ENCODE measurements around the gene NFATC1.

Gene NFATC1

GRCh38 chr18:79395761-79396404 is at the start of gene NFATC1:
NFATC1 (plus strand) TSS chr18:79395930; CDS start chr18:79396225, 295 bp downstream.
- peak; percentile 77 to 82 for DNase-seq (ENCODE audit: low read depth in 2 of 2)

- no peak for DNase-seq (ENCODE audit: low read depth in 2 of 2)
These were observed 49.7 kb upstream of the NFATC1 start for GRCh38 chr18:79345981-79346380.

GRCh38 chr18:79348066-79348465 is 47.7 kb upstream of the NFATC1 start:
- no peak for DNase-seq (ENCODE audit: low read depth in 2 of 2)

- no peak for DNase-seq (ENCODE audit: low read depth in 2 of 2)
These were observed 43.3 kb upstream of the NFATC1 start for GRCh38 chr18:79352432-79352831.

GRCh38 chr18:79353267-79353666 is 42.5 kb upstream of the NFATC1 start:
- no peak for DNase-seq (ENCODE audit: low read depth in 2 of 2)

GRCh38 chr18:79354350-79354749 is 41.4 kb upstream of the NFATC1 start:
- DNase-seq (ENCODE audit: low read depth in 2 of 2) = no peak

GRCh38 chr18:79355433-79356335 is 40.0 kb upstream of the NFATC1 start:
- no peak for DNase-seq (ENCODE audit: low read depth in 2 of 2)

GRCh38 chr18:79356435-79356834 is 39.3 kb upstream of the NFATC1 start:
- DNase-seq (ENCODE audit: low read depth in 2 of 2) = no peak

- DNase-seq (ENCODE audit: low read depth in 2 of 2) = no peak
These were observed 34.8 kb upstream of the NFATC1 start for GRCh38 chr18:79360933-79361332.

- no peak for DNase-seq (ENCODE audit: low read depth in 2 of 2)
These were observed 33.8 kb upstream of the NFATC1 start for GRCh38 chr18:79361766-79362522.

- no peak for DNase-seq (ENCODE audit: low read depth in 2 of 2)
These were observed 30.0 kb upstream of the NFATC1 start for GRCh38 chr18:79365701-79366100.

- no peak for DNase-seq (ENCODE audit: low read depth in 2 of 2)
These were observed 29.3 kb upstream of the NFATC1 start for GRCh38 chr18:79366177-79367094.

GRCh38 chr18:79367480-79367879 is 28.2 kb upstream of the NFATC1 start:
- no peak for DNase-seq (ENCODE audit: low read depth in 2 of 2)

- DNase-seq (ENCODE audit: low read depth in 2 of 2) = no peak
These were observed 27.7 kb upstream of the NFATC1 start for GRCh38 chr18:79367989-79368388.

- DNase-seq (ENCODE audit: low read depth in 2 of 2) = no peak
These were observed 27.0 kb upstream of the NFATC1 start for GRCh38 chr18:79368681-79369080.

- no peak for DNase-seq (ENCODE audit: low read depth in 2 of 2)
These were observed 24.1 kb upstream of the NFATC1 start for GRCh38 chr18:79371561-79372121.

- DNase-seq (ENCODE audit: low read depth in 2 of 2) = no peak
These were observed 23.3 kb upstream of the NFATC1 start for GRCh38 chr18:79372461-79372860.

- DNase-seq (ENCODE audit: low read depth in 2 of 2) = no peak
These were observed 22.7 kb upstream of the NFATC1 start for GRCh38 chr18:79372991-79373390.

- DNase-seq (ENCODE audit: low read depth in 2 of 2) = no peak
These were observed 22.0 kb upstream of the NFATC1 start for GRCh38 chr18:79373736-79374135.

GRCh38 chr18:79374408-79375171 is 21.1 kb upstream of the NFATC1 start:
- no peak for DNase-seq (ENCODE audit: low read depth in 2 of 2)
